22Rv1 (cell line): Measurements from ENCODE around the gene ITPR3.

Experiments
- H3K27ac ChIP-seq: fragments of 450-650 bp; 2 replicates; pipeline ENCODE4 v1.5.1; 2017
- ZFX ChIP-seq: fragments of 450-650 bp; IDR thresholded peaks from 2 replicates; pipeline ENCODE4 v1.6.1; 2017; ENCODE audit warnings: antibody characterized with exemption, borderline replicate concordance
- TF ChIP-seq, protein P1 (sequence below): fragments of 450-650 bp; IDR thresholded peaks from 2 replicates; pipeline ENCODE4 v1.5.1; 2017; ENCODE audit warnings: mild to moderate bottlenecking

Gene ITPR3

GRCh38 chr6:33624856-33625255 lies 3.7 kb downstream of the ITPR3 start:
- no peak overlapping the region for H3K27ac ChIP-seq
- TF ChIP-seq ZFX: no peak
- TF ChIP-seq, protein P1, sequence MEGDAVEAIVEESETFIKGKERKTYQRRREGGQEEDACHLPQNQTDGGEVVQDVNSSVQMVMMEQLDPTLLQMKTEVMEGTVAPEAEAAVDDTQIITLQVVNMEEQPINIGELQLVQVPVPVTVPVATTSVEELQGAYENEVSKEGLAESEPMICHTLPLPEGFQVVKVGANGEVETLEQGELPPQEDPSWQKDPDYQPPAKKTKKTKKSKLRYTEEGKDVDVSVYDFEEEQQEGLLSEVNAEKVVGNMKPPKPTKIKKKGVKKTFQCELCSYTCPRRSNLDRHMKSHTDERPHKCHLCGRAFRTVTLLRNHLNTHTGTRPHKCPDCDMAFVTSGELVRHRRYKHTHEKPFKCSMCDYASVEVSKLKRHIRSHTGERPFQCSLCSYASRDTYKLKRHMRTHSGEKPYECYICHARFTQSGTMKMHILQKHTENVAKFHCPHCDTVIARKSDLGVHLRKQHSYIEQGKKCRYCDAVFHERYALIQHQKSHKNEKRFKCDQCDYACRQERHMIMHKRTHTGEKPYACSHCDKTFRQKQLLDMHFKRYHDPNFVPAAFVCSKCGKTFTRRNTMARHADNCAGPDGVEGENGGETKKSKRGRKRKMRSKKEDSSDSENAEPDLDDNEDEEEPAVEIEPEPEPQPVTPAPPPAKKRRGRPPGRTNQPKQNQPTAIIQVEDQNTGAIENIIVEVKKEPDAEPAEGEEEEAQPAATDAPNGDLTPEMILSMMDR: no peak

DNA sequence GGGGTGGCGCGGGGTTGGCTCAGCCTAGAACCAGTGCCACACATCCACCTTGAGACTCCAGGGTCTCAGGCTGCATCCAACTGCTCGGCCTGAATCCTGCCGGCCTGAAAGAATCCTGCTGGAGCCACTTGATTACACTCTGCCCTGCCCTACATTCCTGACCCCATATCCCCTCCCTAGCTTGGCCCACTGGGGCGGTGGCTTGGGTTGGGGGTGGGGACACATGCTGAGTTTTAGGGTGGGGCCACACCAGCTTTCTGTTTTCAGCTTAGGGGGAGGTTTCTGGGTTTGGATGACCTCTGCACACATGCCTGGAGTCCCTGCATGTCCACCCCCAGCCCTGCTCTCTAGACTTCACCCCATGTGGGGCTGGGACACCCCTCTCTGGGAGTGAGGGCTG lies 6.8 kb downstream of the ITPR3 start:
- no peak overlapping the region for H3K27ac ChIP-seq
- TF ChIP-seq, protein P1: no peak
- TF ChIP-seq ZFX: no peak

GRCh38 chr6:33628401-33628964 lies 7.4 kb downstream of the ITPR3 start:
- no peak overlapping the region for H3K27ac ChIP-seq
- TF ChIP-seq ZFX: no peak
- TF ChIP-seq, protein P1: no peak

DNA sequence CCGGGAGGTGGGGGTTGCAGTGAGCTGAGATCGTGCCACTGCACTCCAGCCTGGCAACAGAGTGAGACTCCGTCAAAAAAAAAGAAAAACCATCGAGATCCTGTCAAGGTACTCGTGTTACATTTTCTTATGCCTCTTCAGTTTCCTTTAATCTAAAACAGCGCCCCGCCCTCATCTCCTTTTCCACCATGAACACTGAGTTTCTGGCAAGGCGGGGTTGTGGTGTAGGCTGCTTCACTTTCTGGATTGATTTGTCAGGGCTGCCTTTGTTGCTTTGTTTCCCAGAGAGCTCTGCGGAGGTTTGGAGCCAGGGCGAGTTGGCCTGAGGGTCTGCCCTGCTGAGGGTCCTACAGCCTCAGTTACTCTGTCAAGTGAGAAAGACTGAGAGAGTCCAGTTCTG lies 8.9 kb downstream of the ITPR3 start:
- H3K27ac ChIP-seq: peak overlapping the region; percentile 12; the same call in 1 of the 2 replicates
- TF ChIP-seq, protein P1: no peak
- no peak for TF ChIP-seq ZFX

- H3K27ac ChIP-seq: peak overlapping the region; percentile 57
These were observed 10.4 kb downstream of the ITPR3 start for GRCh38 chr6:33631521-33631920.

DNA sequence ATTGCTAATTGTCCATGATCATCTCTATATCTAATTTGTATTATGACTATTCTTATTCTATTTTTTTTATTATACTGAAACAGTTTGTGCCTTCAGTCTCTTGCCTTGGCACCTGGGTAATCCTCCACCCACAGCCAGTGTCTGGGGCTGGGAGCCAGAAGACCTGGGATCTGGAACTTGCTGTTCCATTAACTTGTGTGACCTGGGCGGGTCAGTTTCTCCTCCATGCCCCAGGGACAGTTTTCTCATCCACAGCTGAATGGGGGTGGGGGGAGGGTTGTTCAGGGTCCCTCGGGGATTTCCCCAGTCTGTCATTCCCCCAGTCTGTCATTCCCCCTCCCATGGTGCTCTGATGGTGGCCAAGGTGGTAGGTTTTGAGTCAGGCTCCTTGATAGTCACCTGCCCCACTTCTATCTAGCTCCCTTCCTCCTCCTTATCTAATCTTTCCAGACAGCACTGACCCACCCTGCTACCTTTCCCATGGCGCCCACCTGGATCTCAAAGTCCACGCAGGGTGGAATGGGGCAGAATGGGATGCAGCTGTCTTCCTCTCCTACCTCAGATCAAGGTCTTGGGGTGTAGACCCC lies 10.9 kb downstream of the ITPR3 start:
- H3K27ac ChIP-seq: peak overlapping the region; percentile 57
- no peak for TF ChIP-seq ZFX
- TF ChIP-seq, protein P1: no peak

DNA sequence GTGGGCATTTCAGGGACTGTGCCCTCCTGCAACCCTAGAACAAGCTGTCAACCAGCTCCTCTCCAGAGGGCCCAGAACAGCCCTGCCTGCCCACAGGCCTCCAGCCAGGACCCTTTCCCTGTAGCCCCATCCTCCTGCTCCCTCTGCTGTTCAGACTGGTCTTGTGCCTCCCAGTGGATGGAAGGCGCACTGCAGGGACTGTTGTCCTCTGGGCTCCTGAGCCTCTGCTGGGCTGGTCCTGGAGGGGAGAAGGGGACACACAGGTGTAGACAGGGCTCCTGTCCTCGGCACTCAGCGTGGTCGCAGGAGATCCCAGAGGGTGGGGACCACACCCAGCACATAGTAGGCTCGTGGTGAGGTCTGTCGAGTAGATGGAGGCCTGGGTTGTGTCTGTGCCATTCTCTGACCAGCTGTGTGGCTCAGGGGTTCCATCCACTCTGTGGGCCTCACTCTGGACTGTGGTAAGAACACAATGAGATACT lies 11.5 kb downstream of the ITPR3 start:
- peak overlapping the region; percentile 57 for H3K27ac ChIP-seq

More for the DNA sequence above, 11.5 kb downstream of the ITPR3 start:
- no peak for TF ChIP-seq ZFX
- TF ChIP-seq, protein P1: peak; percentile 83
